ENCODE measurements around the gene KRT36.

- no peak for TF ChIP-seq REST (IDR thresholded peaks at IDR 0.05; ENCODE audit: unreplicated experiment)
- no peak for TF ChIP-seq CTCF (conservative IDR thresholded peaks at IDR 0.05; ENCODE audit: low read depth in 2 of 2)
- TF ChIP-seq STAT1 (IDR thresholded peaks at IDR 0.05; ENCODE audit: unreplicated experiment), result no peak
- no peak for TF ChIP-seq EZH2 (IDR thresholded peaks at IDR 0.05; ENCODE audit: low read depth, unreplicated experiment)
- TF ChIP-seq JUNB (IDR thresholded peaks at IDR 0.05; ENCODE audit: unreplicated experiment), result no peak
- TF ChIP-seq POLR2AphosphoS5 (IDR thresholded peaks at IDR 0.05; ENCODE audit: low read depth), result no peak
- no peak for TF ChIP-seq EZH2phosphoT487 (IDR thresholded peaks at IDR 0.05; ENCODE audit: unreplicated experiment)
- TF ChIP-seq CREB1 (CRISPR knock-in tag; IDR thresholded peaks at IDR 0.05; ENCODE audit: low read depth), result no peak
- no peak for TF ChIP-seq ZNF114 (CRISPR knock-in tag; IDR thresholded peaks at IDR 0.05)
- no peak for TF ChIP-seq ZNF331 (CRISPR knock-in tag; IDR thresholded peaks at IDR 0.05; ENCODE audit: low read depth)
- TF ChIP-seq NANOG (IDR thresholded peaks at IDR 0.05; ENCODE audit: borderline replicate concordance), result no peak
Measured at GRCh38 chr17:41437254-41437653, 52.5 kb downstream of the KRT36 start.
